ENCODE data around the gene EDN1. TPM values are rescaled to one million over a fixed set of nuclear protein-coding genes. Genes with fewer than 3 reads are reported as not detected.
"Not testable (repeated sequence)": the region's sequence is repeated elsewhere in the genome, so short reads cannot be mapped to it uniquely, and the experiment has no call there.

EDN1 gene
- polyA plus RNA-seq, 1 donor (not counting 4 experiments of a cell fraction or from before 2014, with no cell fraction given): 17.2 TPM

- H3K4me1 ChIP-seq (ENCODE audit: control insufficient read depth, extremely low read depth, insufficient read depth, low read length): peaks cover 12% of the 10 kb centered on the region
- H4K20me1 ChIP-seq (ENCODE audit: control insufficient read depth, extremely low read depth, insufficient read depth, low read length): no peaks in the 10 kb centered on the region
- H3K36me3 ChIP-seq (ENCODE audit: control insufficient read depth in 2 of 2, extremely low read depth in 1 of 2, insufficient read depth in 2 of 2, low read length in 2 of 2): no peaks in the 10 kb centered on the region
- H3K9me3 ChIP-seq (ENCODE audit: control insufficient read depth, low read depth, low read length): no peaks in the 10 kb centered on the region
- FAIRE-seq (no peak), DNase-seq (ENCODE audit: low read depth, low spot score) (no peak)
- dilution Hi-C loops (cut with MboI; ENCODE audit: extremely low pct_ligation_motif_present, low sequenced_read_pairs): no loop called here
- no peak for TF ChIP-seq EZH2 (IDR thresholded peaks at IDR 0.05; ENCODE audit: low read length)
- TF ChIP-seq CTCF (optimal IDR thresholded peaks at IDR 0.05 in 1 of 3, IDR thresholded peaks at IDR 0.05 in 1 of 3, conservative IDR thresholded peaks at IDR 0.05 in 1 of 3; ENCODE audit: extremely low read depth in 1 of 3, insufficient read depth in 2 of 3, low read length in 3 of 3): no peak
- no peak overlapping the region for H3K4me3 ChIP-seq (ENCODE audit: control insufficient read depth in 2 of 3, extremely low read depth in 1 of 3, insufficient read depth in 2 of 3, low read depth in 1 of 3, low read length in 3 of 3)
- no peaks in the 10 kb centered on the region for H3K27me3 ChIP-seq (ENCODE audit: control insufficient read depth, extremely low read depth, insufficient read depth, low read length)
- no peak overlapping the region for H2AFZ ChIP-seq (ENCODE audit: control insufficient read depth, low read length)
- no peak overlapping the region for H3K27ac ChIP-seq (ENCODE audit: control insufficient read depth, insufficient read depth, low read length)
- no peaks in the 10 kb centered on the region for H3K9me1 ChIP-seq (ENCODE audit: control insufficient read depth, extremely low read depth, insufficient read depth, low read length)
- H3K9ac ChIP-seq (ENCODE audit: control insufficient read depth, extremely low read depth, insufficient read depth, low read length): no peak overlapping the region
- H3K79me2 ChIP-seq (ENCODE audit: control insufficient read depth, insufficient read depth, low read length): no peaks in the 10 kb centered on the region
- no peak overlapping the region for H3K4me2 ChIP-seq (ENCODE audit: control insufficient read depth, extremely low read depth, insufficient read depth, low read depth, low read length)
These were observed 28.6 kb downstream of the EDN1 start for GRCh38 chr6:12318749-12319148.

- H3K27ac ChIP-seq (ENCODE audit: control insufficient read depth, insufficient read depth, low read length); H3K4me2 ChIP-seq (ENCODE audit: control insufficient read depth, extremely low read depth, insufficient read depth, low read depth, low read length); H3K4me3 ChIP-seq (ENCODE audit: control insufficient read depth in 2 of 3, extremely low read depth in 1 of 3, insufficient read depth in 2 of 3, low read depth in 1 of 3, low read length in 3 of 3); H3K9me3 ChIP-seq (ENCODE audit: control insufficient read depth, low read depth, low read length); H3K9me1 ChIP-seq (ENCODE audit: control insufficient read depth, extremely low read depth, insufficient read depth, low read length); H2AFZ ChIP-seq (ENCODE audit: control insufficient read depth, low read length); FAIRE-seq; H3K9ac ChIP-seq (ENCODE audit: control insufficient read depth, extremely low read depth, insufficient read depth, low read length); H4K20me1 ChIP-seq (ENCODE audit: control insufficient read depth, extremely low read depth, insufficient read depth, low read length); H3K36me3 ChIP-seq (ENCODE audit: control insufficient read depth in 2 of 2, extremely low read depth in 1 of 2, insufficient read depth in 2 of 2, low read length in 2 of 2); H3K79me2 ChIP-seq (ENCODE audit: control insufficient read depth, insufficient read depth, low read length); DNase-seq (ENCODE audit: low read depth, low spot score); H3K27me3 ChIP-seq (ENCODE audit: control insufficient read depth, extremely low read depth, insufficient read depth, low read length); dilution Hi-C loops (cut with MboI; ENCODE audit: extremely low pct_ligation_motif_present, low sequenced_read_pairs): not testable (repeated sequence)
- H3K4me1 ChIP-seq (ENCODE audit: control insufficient read depth, extremely low read depth, insufficient read depth, low read length): peaks cover 14% of the 10 kb centered on the region
These were observed 29.9 kb downstream of the EDN1 start for GRCh38 chr6:12320074-12320473.

- H3K4me2 ChIP-seq (ENCODE audit: control insufficient read depth, extremely low read depth, insufficient read depth, low read depth, low read length): peak overlapping the region; percentile 59
- H3K27me3 ChIP-seq (ENCODE audit: control insufficient read depth, extremely low read depth, insufficient read depth, low read length): no peaks in the 10 kb centered on the region
- no peaks in the 10 kb centered on the region for H4K20me1 ChIP-seq (ENCODE audit: control insufficient read depth, extremely low read depth, insufficient read depth, low read length)
- DNase-seq (ENCODE audit: low read depth, low spot score): peak; percentile 98
- H3K9ac ChIP-seq (ENCODE audit: control insufficient read depth, extremely low read depth, insufficient read depth, low read length): peak overlapping the region; percentile 66
- FAIRE-seq: peak; percentile 99
- H3K4me1 ChIP-seq (ENCODE audit: control insufficient read depth, extremely low read depth, insufficient read depth, low read length): peaks cover 39% of the 10 kb centered on the region
- H3K27ac ChIP-seq (ENCODE audit: control insufficient read depth, insufficient read depth, low read length): peak overlapping the region; percentile 90
- H3K9me3 ChIP-seq (ENCODE audit: control insufficient read depth, low read depth, low read length): no peaks in the 10 kb centered on the region
- no peaks in the 10 kb centered on the region for H3K9me1 ChIP-seq (ENCODE audit: control insufficient read depth, extremely low read depth, insufficient read depth, low read length)
- dilution Hi-C loops (cut with MboI; ENCODE audit: extremely low pct_ligation_motif_present, low sequenced_read_pairs): no loop called here
- TF ChIP-seq EZH2 (IDR thresholded peaks at IDR 0.05; ENCODE audit: low read length): no peak
- TF ChIP-seq CTCF (optimal IDR thresholded peaks at IDR 0.05 in 1 of 3, IDR thresholded peaks at IDR 0.05 in 1 of 3, conservative IDR thresholded peaks at IDR 0.05 in 1 of 3; ENCODE audit: extremely low read depth in 1 of 3, insufficient read depth in 2 of 3, low read length in 3 of 3): no peak
- H3K4me3 ChIP-seq (ENCODE audit: control insufficient read depth in 2 of 3, extremely low read depth in 1 of 3, insufficient read depth in 2 of 3, low read depth in 1 of 3, low read length in 3 of 3): peak overlapping the region in 1 of 3 experiments; percentile 18
- no peaks in the 10 kb centered on the region for H3K79me2 ChIP-seq (ENCODE audit: control insufficient read depth, insufficient read depth, low read length)
- no peaks in the 10 kb centered on the region for H3K36me3 ChIP-seq (ENCODE audit: control insufficient read depth in 2 of 2, extremely low read depth in 1 of 2, insufficient read depth in 2 of 2, low read length in 2 of 2)
- no peak overlapping the region for H2AFZ ChIP-seq (ENCODE audit: control insufficient read depth, low read length)
These were observed 33.9 kb downstream of the EDN1 start for GRCh38 chr6:12324099-12324498.
